Hematopoietic multipotent progenitor cell treated with erythropoietin and hydrocortisone succinate and interleukin-3 and kit ligand, for 6 days (in vitro differentiated cells): ENCODE data around the gene TGM4.

ENCODE experiments used
- DNase-seq: peaks from one replicate; pipeline ENCODE4 v3.0.0-alpha.2; 2015

TGM4 gene

DNA sequence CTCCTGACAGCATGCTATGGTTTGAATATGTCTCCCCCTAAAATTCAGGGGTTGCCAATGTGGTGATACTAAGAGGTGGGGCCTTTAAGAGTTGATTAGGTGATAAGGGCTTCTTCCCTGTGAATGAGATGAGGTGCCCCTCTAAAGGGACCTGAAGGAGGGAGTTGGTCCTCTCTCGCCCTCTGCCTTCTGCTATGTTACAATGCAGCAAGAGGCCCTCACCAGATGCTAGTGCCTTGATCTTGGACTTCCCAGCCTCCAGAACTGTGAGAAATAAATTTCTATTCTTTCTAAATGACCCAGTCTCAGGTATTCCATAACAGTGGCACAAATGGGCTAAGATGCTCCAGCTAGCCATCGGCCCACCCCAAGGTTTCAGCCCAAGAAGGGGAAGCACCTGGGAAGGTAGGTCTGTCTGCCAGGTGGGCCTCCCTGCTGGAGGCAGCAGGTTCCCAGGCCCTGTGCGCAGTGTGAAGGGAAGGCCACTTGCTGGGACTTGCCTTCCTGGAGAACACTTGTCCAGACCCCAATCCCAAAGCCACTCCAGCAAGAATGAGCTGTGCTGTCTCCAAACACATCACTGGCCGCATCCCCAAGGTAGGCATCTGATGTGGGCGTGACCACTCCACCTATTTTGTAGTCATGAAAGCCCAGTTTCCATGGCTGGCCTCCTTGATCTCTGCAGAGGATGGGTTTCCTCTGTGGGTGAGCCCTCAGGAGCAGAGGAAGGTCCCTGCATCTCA, 9.0 kb downstream of the TGM4 start:
- peak; percentile 14 for DNase-seq

DNA sequence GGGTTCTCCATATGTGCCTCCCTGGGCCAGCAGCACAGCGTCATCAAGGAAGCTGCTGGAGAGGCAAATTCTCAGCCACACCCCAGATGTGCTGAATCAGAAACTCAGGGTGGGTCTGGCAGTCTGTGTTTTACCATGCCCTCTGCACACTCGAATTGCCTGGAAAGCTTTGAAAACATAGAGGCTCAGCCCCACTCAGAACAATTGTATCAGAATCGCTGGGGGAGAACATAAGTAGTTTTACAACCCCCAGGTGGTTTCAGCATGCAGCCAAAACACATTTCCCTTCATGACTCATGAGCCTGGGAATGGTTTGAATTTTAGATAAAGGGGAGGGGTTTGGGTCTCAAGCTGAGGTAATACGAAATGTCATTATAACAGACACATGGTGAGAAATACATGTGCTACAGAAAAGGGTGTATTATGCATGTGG, 9.6 kb downstream of the TGM4 start:
- DNase-seq = no peak

DNA sequence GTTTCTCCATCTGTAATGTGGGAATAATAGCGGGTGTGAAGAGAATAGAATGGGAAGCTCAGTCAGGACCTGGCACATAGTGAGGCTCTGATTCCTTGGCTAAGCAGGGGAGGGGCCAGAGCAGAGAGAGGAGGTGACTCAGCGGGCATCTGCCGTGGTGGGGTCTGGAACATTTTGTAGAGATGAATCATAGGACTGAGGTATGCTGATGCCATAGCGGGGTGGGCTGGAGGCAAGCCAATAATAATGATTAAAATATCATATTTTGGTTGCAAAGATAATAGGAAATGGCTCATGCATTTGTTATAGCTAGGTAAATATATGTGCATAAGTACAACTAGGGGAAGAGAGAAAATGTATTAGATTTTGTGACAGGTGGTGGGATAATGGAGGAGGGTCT, 11.2 kb downstream of the TGM4 start:
- no peak for DNase-seq

DNA sequence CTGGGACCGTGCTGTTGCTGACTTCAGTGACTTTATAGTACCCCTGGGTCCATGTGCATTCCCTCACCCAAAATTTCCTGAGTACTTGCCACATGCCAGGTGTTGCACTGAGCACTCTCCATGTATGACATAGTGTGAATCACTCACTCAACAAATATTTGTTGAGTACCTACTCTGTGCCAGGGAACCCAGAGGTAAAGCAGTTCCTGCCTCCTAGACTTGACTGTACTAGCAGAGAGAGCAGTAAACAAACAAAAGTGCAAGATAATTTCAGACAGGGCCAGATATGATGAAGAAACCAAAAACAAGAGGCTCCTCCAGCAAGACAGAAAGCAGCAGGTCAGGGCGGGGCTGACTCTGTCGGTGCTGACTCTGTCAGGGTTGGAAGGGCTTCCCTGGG, 12.2 kb downstream of the TGM4 start:
- DNase-seq = no peak

DNA sequence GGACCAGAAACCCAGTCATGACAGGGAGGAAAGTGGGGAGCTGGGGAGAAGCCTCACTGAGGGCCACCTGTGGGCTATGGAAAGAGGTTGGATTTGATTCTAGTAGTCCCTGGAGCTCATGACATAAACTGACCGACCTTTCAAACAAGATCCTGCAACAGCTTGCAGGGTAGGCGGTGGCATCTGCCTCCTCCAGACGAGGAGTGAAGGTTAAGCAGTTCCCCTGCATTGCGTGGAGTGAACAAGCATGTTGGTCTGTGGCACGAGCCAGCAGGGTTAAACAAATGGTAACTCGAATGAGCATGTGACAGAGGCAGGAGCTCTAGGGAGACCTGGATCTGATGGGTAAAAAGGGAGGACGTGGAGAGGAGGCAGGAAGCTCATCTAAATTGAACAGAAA, 12.7 kb downstream of the TGM4 start:
- DNase-seq = no peak

DNA sequence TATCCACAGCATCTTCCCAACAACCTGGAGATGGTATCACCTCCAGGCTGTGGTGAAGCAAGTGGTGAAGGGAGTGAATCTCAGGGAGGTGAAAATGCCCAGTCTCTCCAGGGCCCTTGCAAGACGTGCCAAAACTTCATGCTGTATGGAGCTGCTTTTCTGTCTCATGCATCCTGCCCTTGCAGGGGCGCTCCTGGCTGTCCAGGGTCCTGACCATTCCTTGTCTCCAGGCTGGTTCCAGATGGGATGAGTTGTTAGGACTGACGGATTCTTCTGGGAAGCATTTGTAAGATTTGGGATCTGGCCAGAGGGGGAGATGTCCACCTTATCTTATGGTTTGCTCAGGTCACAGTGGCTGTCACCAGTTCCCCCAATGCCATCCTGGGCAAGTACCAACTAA, 15.8 kb downstream of the TGM4 start:
- no peak for DNase-seq

DNA sequence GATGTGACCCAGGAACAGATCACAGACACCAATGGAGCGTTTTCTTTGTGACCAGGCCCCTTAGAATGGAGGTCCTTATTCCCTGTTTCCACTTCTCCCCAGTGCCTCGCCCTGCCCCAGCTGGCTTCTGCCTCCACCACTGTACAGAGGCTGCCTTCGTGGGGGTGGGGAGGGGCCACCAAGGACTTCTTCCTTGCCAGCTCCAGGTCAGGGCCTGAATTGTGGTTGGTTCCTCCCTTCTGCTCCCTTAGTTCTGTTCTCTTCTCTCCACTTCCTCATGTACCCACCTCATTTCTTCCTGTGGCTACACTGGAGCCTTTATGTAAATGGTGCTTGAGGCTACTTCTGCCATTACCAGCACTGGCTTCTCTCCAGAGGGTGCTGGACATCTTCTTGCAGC, 16.4 kb downstream of the TGM4 start:
- no peak for DNase-seq

DNA sequence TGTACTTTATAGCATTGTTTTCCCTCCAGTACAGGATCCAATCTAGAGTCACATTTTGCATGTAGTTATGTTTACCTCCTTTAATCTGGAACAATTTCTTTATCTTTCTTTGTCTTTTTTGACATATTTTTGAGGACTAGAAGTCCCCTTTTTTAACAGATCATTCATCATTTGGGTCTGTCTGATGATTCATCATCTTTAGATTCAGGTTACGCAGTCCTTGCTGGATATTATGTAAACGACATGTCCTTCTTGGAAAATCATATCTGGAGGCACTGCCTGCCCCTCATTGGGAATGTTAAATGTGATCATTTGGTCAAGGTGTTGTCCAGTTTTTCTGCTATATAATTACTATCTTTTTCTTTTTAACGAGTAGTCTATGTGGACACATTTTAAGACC, 18.3 kb downstream of the TGM4 start:
- no peak for DNase-seq

DNA sequence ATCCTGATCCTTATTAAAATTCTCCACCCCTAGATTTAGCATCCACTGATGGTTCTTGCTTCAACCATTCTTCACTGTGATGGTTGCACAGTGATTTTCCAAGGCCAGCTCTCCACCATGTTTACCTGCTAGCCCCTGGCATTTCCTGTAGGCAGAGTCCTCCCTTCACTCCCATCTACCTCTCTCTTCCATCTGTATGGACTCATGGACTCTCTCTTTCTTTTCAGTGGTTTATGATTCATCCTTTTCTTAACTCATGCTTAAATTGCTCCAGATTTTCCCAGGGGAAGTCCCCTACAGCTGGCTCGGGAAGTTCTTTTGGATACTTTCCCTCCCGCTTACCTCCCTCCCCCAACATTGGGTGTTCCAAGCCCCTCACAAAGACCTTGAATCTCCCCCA, 18.7 kb downstream of the TGM4 start:
- no peak for DNase-seq

DNA sequence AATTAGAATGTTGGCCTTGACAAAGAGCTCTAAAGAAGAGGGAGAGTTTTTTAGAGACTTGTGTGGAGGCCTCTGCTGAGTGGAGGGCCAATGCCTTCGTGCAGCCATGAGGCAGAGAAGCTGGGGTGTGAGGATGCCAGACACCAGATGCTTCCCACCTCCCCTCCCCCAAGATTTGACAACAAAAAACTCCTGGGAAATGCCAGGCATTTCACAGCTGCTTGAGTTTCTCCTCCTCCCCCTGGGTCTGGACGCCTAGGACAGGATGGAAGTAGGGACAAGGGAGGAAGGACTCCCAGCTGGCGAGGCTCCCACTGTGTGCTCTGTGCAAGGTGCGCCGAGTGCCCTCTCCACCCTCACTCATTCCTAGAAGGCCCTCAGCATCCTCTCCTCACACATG, 20.1 kb downstream of the TGM4 start:
- no peak for DNase-seq

DNA sequence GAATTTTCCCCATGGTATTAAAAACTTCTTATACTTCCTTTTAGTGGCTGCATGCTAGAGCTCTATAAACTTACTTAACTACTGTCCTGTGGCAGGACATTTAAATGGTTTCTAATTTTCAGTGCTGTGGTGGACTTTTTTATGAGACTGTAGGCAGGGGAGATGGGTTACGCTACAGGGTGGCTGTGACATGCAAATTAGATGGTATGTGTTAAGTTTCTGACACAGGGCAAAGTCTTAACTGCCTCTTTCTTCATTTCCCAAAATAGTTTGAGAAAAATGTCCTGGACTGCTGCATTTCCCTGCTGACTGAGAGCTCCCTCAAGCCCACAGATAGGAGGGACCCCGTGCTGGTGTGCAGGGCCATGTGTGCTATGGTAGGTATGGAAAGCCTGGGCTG, 22.0 kb downstream of the TGM4 start:
- DNase-seq = no peak

DNA sequence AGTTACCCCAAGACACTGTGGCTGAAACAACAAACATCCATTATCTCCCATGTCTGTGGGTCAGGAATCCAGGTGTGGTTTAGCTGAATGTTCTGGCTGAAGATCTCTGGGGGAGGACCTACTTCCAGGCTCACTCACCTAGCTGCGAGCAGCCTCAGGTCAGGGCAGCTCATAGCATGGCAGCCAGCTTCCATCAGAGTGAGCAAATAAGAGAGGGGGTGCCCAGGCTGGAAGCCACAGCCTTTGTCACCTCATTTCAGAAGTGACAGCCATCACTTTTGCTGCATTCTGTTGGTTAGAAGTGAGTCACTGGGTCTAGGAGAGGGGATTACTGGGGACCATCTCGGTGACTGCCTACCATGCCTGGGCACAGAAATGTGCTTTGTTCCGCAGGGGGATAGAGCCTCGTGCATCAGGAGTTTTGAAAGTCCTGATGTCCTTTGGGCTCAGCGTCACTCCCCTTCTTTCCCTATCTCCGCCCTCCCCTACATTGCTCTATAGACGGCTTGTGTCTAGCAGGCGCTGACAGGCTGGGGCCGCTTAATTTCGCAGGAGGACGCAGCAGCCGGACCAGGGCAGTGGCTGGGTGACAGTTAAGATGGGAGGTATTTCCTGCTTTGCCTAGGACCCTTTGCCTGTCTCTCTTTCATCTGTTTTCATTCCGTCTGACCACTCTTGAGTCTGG, 25.4 kb downstream of the TGM4 start:
- DNase-seq = no peak

DNA sequence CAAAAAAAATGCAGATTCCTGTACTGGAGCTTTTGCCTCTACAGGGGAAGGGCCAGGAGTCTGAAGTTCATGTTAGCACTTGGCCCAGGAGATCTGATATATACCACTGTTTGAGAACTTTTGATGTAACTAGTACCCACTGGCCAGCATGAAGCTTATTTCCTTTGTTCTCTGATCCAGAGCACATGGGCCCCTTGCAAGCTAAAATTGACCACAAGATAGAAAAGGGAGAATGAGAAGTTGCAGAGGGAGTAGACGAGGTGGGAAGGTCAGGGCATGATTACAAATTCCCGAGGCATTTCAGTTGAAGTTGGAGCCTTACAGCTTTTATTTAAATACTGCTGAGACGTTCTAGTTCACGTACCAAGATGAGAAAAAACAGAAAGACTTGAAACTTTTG, 28.2 kb downstream of the TGM4 start:
- no peak for DNase-seq

DNA sequence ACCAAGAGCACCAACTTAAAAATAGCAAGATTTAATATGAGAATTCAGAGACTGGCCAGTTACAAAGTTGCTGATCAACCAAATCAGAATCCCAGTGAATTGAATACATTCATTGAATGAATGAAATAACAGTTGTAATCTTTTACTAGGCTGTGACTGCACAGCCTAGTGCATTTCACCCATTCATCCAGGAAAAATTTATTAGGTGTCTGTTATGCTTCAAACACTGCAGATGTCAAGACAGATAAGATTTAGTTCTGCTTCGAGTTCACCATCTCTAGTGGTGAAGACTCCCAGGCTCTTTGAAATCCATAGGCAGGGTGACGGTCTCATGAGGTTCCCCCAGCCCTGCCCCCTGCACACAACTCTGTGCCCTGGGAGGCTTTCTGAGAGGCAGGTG, 28.9 kb downstream of the TGM4 start:
- no peak for DNase-seq

DNA sequence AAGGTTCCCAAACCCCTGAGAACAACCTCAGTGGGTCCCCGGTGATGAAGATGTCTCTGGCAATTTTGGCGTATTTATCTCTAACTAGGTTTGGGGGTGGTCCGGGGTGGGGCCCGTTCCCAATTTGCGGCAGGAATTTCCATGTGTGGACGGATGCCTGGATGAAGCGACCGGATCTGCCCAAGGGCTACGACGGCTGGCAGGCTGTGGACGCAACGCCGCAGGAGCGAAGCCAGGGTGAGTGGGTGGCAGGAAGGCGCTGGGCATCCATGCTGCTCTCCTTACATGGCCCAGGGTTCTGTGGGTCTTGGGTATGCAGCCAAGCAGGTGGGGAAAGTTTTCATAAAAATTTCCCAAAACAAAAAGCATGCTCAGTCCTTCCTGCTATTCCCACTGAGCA, 29.3 kb downstream of the TGM4 start:
- DNase-seq = no peak

DNA sequence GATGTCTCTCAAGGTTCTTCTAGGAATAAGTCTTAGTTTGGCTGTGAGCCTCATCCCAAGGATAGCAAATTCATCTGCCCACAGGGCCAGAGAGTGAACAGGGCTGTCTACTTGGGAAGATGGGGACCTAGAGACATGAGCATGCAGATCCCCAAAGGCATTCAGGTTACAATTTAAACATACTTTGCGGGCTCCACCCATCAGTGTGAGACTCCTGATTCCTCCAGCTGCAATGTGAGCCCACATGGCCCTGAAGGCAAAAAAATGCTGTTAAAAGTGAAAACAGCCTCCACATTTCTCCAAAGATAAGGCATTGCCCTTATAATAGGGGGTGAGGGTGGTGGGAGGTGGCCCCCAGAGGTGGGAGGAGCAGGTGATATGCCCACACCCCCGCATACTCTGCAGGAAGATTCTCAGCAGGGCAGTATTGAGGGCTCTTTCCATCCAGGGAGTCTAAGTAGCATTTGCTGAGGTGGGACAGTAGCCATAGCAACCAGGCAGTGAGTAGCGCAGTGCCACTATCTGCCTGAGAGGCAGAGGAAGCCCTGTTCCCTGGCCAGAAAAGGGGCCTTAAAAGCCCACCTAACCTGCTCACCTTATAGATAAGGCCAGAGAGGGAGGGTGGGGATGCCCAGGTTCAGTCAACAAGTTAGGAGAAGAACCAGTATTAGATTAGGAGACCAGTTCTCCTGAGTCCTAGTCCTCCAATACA, 31.2 kb downstream of the TGM4 start:
- DNase-seq = no peak

DNA sequence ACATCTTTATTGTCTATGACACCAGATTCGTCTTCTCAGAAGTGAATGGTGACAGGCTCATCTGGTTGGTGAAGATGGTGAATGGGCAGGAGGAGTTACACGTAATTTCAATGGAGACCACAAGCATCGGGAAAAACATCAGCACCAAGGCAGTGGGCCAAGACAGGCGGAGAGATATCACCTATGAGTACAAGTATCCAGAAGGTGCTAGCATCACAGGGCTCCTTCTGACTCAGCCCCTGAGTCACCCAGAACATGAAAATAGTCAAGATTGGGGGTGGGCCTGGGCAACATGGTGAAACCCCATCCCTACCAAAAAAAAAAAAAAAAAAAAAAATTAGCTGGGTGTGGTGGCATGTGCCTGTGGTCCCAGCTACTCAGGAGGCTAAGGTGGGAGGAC, 32.6 kb downstream of the TGM4 start:
- DNase-seq = no peak

DNA sequence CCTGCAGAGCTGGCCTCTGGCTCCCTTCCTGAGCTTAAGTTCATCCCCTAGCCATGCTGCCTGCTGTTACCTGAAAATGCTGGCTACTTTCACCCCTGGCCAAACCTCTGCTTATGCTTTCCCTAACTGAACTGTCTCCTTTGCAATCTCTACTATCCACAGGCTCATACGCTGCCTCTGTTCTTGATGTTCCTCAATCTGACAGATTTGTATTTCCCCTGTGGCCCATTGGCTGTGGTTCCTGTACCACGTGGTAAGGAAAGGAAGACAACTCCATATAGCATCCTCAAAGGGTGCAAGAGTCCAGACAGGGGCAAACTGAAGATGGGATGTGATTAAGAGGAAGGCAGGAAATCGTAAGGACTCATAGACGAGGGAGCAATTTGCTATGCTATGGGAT, 33.2 kb downstream of the TGM4 start:
- no peak for DNase-seq

DNA sequence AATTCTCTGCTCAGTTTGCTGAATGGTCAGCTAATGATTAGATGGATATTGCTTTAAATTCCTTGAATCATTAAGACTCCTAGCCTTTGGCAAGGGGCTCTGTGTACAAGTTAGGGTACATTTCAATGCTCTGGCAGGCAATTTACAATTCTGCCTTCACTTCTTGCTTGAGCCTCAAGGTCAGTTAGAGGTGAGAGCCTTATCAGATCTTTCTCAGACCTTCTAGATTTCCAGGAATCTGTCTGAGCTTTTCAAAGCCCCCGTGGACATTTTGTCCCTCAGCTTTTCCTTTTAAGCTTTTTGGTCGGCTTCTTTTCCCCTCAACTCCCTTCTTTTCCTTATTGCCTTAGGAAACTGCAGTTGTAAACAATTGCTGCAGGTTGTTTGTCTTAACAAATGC, 34.7 kb downstream of the TGM4 start:
- DNase-seq = no peak

DNA sequence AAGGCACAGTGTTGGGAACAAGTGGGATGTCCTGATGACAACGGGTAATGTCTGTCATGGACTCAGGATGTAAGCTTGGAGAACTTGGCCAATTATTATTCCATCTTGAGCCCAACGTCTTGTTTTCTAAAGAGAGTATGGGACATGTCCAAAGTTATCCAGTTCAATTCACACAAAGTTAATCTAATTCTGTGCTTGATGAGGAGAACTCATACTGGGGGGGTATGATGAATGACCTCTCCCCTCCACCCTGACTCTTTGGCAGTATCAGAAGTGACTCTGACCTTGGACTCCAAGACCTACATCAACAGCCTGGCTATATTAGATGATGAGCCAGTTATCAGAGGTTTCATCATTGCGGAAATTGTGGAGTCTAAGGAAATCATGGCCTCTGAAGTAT, 36.3 kb downstream of the TGM4 start:
- no peak for DNase-seq

DNA sequence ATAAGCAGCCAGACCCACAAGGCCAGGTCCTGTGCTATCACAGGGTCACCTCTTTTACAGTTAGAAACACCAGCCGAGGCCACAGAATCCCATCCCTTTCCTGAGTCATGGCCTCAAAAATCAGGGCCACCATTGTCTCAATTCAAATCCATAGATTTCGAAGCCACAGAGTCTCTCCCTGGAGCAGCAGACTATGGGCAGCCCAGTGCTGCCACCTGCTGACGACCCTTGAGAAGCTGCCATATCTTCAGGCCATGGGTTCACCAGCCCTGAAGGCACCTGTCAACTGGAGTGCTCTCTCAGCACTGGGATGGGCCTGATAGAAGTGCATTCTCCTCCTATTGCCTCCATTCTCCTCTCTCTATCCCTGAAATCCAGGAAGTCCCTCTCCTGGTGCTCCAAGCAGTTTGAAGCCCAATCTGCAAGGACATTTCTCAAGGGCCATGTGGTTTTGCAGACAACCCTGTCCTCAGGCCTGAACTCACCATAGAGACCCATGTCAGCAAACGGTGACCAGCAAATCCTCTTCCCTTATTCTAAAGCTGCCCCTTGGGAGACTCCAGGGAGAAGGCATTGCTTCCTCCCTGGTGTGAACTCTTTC, 39.6 kb downstream of the TGM4 start:
- peak; percentile 85 for DNase-seq

DNA sequence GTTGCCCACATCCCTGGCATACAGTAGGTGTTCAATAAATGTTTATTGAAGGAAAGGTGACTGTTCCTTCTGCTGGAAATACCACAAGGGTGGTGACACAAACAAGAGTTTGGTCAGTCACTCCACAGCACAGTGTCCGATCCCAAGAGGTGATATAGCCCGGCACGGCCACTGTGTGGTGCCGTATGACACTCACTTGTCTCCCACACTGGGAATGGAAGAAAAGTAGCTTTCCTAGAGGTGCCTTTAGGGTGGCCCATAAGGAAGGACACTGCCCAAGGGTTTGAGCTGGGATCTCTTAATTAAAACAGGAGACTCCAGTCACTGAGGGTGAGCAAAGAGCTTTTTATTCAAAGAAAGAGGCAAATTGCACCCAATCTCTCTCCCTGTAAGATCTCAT, 40.5 kb downstream of the TGM4 start:
- peak; percentile 56 for DNase-seq

DNA sequence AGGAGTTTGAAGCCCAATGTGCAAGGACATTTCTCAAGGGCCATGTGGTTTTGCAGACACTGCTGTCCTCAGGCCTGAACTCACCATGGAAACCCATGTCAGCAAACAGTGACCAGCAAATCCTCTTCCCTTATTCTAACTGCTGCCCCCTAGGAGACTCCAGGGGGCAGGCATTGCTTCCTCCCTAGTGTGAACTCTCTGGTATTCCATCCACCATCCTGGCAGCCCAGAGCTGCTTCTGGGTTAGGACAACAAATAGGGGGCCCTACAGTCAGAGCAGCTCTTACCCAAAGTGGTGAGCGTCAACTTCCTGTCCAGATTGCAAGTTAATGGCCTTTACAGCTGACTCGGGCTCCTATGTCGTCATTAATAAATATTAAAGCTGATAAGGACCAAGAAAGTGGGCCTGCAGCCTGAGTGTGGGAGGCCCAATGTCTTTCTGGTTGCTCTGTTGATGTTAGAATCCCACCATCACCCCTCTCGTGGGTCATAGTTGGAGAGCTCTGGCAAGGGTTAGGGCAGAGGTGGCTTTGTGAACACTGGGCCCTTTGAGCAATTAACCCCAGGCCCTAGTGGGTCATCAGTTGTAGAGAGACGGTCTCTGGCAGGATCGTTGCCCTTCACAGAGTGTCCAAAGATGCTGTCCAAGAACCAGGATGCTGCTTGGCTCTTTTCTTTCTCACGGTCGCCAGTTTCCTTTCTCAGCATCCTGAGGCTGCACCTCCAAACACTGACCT, 41.5 kb downstream of the TGM4 start:
- DNase-seq = no peak
